ENCODE data around the gene RIPOR2.

DNA sequence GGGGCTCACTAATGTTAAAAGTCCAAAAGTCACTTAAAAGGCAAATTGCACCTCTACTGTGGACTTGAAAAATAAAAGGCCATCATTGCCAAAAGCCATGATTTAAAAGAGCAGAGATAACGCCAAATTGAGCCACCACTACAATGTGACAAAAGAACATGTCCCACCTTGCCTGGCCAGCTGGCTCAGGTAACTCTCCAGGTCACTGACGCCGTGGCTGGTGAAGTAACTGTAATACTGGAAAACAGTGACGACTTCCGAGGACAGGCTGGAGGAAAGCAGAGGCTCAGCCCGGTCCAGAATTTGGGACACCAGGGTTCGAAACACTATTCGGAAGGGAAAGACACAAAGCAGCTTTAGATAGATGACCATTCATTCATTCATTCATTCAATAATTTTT lies 107.8 kb downstream of the RIPOR2 start:
- TF ChIP-seq, protein P1, sequence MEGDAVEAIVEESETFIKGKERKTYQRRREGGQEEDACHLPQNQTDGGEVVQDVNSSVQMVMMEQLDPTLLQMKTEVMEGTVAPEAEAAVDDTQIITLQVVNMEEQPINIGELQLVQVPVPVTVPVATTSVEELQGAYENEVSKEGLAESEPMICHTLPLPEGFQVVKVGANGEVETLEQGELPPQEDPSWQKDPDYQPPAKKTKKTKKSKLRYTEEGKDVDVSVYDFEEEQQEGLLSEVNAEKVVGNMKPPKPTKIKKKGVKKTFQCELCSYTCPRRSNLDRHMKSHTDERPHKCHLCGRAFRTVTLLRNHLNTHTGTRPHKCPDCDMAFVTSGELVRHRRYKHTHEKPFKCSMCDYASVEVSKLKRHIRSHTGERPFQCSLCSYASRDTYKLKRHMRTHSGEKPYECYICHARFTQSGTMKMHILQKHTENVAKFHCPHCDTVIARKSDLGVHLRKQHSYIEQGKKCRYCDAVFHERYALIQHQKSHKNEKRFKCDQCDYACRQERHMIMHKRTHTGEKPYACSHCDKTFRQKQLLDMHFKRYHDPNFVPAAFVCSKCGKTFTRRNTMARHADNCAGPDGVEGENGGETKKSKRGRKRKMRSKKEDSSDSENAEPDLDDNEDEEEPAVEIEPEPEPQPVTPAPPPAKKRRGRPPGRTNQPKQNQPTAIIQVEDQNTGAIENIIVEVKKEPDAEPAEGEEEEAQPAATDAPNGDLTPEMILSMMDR (IDR thresholded peaks at IDR 0.05), result no peak
- no peak for TF ChIP-seq POLR2A (IDR thresholded peaks at IDR 0.05)
